NOMO-1 treated with DMSO at 0.1 percent for 48 hours (cell line): Measurements from ENCODE around the gene CNNM3.

Source experiments
- DNase-seq: peaks from one replicate; lab custom pipeline; 2025; ENCODE audit not compliant: unreplicated experiment; lab: John Stamatoyannopoulos, UW

Gene CNNM3

DNA sequence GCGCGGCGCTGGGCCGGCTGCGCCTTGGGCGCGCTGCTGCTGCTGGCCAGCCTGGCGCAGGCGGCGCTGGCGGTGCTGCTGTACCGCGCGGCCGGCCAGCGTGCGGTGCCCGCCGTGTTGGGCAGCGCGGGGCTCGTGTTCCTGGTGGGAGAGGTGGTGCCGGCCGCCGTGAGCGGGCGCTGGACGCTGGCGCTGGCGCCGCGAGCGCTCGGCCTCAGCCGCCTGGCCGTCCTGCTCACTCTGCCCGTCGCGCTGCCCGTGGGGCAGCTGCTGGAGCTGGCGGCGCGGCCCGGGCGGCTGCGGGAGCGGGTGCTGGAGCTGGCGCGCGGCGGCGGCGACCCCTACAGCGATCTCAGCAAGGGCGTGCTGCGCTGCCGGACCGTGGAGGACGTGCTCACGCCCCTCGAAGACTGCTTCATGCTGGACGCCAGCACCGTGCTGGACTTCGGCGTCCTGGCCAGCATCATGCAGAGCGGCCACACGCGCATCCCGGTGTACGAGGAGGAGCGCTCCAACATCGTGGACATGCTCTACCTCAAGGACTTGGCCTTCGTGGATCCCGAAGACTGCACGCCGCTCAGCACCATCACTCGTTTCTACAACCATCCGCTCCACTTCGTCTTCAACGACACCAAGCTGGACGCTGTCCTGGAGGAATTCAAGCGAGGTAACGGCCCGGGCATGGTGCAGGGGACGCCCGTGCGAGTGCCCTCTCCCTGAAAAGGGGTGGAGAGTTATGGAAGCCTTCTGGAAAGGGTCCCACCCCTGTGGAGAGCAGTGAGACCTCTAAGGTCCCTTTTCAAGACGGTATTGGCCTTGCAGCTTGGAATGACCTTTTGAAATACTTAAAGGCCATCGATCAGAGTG is 1.0 kb downstream of the CNNM3 start:
- DNase-seq = no peak

- no peak for DNase-seq
Observed at GRCh38 chr2:96817882-96818281, 1.8 kb downstream of the CNNM3 start.

- DNase-seq = no peak
Observed at GRCh38 chr2:96819128-96819875, 3.2 kb downstream of the CNNM3 start.

- DNase-seq = no peak
Observed at GRCh38 chr2:96819876-96820511, 3.9 kb downstream of the CNNM3 start.

DNA sequence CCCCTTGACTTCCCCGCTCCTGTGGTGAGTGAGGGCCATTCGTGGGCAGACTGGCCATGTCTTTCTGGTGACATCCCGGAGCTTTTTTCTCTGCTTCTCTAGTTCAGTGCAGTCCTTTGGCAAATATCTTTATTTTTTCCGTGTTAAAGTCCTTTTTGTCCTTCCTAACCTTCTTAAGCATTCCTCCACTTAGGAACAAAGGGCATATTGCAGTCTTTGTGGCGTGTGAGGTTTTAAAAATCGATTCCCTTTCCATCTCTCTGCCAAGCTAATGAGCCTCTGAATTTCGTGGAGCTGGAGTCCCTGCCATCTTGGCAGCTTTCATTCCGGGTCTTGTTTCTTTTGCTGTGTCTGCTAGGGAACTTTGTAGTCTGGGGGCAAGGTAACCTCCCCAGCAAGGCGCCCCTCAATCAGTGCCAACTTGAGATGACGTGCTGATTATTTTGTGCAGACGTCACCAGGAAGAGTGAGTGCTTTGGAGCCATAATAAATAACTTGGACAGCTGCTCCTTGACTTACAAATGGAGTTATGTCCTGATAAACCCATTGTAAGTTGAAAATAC is 5.1 kb downstream of the CNNM3 start:
- no peak for DNase-seq

DNA sequence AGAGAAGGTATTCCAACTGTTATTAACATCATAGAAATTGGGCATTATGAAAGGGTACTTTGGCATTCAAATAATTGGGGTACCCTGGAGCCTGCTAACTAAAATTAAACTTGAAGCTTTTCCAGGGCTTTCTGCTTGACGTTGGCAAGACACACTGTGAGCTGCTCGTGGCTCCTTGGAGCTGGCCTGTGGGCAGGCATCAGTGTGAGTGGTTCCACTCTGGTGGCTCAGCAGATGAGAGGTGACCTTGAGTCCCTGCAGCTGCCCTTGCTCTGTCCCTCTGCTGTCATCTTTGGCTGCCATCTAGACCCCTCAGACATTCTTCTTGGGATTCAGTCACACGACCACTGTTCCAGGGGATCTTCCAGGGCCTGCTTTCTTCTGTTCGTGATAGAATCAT is 6.7 kb downstream of the CNNM3 start:
- DNase-seq = no peak

GRCh38 chr2:96823198-96823597 is 7.1 kb downstream of the CNNM3 start:
- DNase-seq = no peak

GRCh38 chr2:96824079-96824870 is 8.2 kb downstream of the CNNM3 start:
- no peak for DNase-seq

DNA sequence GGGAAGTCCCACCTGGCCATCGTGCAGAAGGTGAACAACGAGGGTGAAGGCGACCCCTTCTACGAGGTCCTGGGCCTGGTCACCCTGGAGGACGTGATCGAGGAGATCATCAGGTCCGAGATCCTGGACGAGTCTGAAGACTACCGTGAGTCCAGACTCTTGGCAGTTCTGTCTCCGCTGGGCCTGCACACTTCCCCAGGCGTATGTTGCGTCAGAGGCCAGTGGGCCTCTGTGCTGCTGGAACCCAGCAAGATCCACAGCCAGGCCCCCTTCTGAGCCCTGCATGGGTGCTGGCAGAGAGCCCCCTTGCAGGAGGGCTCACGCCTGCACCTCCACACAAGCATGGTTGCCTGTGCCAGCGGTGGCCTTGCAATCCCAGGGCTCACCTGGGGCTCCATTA is 9.0 kb downstream of the CNNM3 start:
- DNase-seq = no peak

GRCh38 chr2:96826546-96827278 is 10.6 kb downstream of the CNNM3 start:
- no peak for DNase-seq

- no peak for DNase-seq
Observed at GRCh38 chr2:96828436-96828835, 12.4 kb downstream of the CNNM3 start.

DNA sequence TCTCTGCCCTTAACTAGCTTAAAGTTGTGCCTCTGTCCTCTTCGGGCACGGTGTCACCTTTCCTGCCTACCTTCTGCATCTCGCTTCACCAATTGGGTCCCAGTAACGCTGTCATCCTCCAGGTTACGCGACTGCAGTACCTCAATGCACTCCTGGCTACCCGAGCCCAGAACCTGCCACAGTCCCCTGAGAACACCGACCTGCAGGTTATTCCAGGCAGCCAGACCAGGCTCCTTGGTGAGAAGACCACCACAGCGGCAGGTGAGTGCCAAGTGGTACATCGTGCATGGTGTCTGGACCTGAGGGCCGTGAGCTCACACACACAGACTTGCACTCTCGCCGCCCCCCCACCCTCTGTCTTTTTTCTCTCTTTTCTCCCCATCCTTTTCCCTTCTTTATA is 12.8 kb downstream of the CNNM3 start:
- DNase-seq = no peak

- DNase-seq = no peak
Observed at GRCh38 chr2:96830044-96830562, 14.0 kb downstream of the CNNM3 start.

DNA sequence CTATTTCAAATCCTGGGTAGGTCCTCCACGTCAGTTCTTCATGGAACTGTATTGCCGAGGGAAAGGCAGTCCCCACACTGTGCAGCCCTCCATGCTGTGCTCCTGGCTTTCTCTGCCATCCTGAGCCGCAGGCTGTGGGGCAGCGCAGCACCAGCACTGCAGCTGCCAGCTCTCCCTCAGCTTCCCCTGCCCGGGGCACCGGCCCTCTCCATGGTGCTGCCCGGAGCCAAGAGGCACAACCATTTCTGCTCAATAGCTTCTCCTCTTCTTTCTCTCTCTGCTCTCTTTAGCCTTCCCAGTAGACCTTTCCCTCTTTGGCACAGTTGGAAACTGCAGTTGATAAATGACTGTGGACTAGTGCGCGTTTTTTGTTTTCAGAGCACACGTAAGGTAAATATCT is 15.6 kb downstream of the CNNM3 start:
- no peak for DNase-seq

DNA sequence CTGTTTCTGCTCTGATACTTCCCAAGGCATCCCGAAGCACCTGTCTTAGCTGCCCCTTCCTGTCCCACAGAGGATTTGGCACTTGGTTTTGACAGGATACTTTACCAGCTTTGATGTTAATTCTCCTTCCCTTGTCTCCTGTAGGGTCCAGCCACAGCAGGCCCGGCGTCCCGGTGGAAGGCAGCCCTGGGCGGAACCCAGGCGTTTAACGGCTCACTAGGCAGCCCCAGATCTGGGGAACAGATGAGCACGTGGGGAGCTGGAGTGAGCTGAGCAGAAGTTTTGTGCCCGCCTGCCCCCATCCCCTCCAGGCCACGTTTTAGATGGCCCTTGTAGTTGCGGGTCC is 16.3 kb downstream of the CNNM3 start:
- no peak for DNase-seq

DNA sequence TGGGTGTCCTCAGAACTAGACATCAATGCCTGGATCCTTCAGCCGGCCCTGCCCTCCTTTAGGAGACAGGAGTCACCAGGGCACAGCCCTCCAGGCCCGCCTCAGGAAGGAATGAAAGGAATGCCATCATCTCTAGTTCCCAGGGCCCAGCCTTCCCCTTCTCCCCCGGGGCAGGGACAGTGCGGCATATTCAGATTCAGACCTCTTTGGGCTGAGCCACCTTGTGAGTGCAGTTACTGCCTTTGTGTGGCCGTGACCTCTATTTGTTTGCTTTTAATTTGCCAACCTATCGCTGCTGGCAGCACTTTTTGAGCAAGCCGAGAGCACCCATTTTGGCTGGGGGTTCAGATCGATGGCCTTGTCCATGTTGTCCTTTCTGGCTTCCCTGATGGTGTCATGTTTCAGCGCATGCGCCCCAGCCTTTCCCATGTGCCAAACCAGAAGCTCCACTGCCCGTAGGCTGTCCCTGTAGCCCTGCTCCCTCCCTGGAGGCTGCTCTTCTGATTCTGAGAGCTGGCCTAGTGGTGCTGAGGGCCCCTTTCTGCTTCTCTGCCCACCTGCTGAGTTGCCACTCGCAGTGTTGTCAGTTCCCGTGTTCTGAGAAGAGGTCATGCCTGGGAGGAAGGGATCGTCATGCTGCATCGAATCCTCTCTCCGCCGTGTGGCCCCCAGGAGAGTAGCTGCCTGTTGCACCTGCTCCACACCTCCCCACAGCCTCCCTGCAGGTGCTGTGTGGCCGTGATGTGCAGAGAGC is 16.9 kb downstream of the CNNM3 start:
- no peak for DNase-seq

- DNase-seq = no peak
Observed at GRCh38 chr2:96835830-96836229, 19.8 kb downstream of the CNNM3 start.

- DNase-seq = no peak
Observed at GRCh38 chr2:96837575-96837974, 21.5 kb downstream of the CNNM3 start.
